Keratinocyte (primary cell): Measurements from ENCODE around the gene OLIG1. TPM values are rescaled to one million over a fixed set of nuclear protein-coding genes. Genes with fewer than 3 reads are reported as not detected.

Experiments
- DNase-seq: peaks from one replicate; pipeline ENCODE4 v3.0.0-alpha.2; 2011; ENCODE audit warnings: low read depth, missing footprints, low spot score
- FAIRE-seq: peaks from 2 replicates; lab custom pipeline; 2011; peaks lifted over from hg19 to GRCh38; lab: Jason Lieb, UNC
- H2AFZ ChIP-seq: 2 replicates; pipeline ENCODE4 v1.6.0; 2012; ENCODE audit warnings: low read length, control low read depth, inconsistent platforms; ENCODE audit not compliant: control insufficient read depth
- H3K27ac ChIP-seq: 2 replicates; pipeline ENCODE4 v1.5.1; 2011; ENCODE audit warnings: low read length; ENCODE audit not compliant: control insufficient read depth, insufficient read depth
- H3K27me3 ChIP-seq: 3 replicates; pipeline ENCODE4 v1.6.0; 2011; ENCODE audit warnings: low read length; ENCODE audit not compliant: control insufficient read depth, insufficient read depth; ENCODE audit errors: extremely low read depth
- H3K36me3 ChIP-seq, 2 experiments: 2 replicates in 1 of 2; 3 replicates in 1 of 2; pipeline ENCODE4 v1.5.1; 2011; ENCODE audit warnings: low read length in 2 of 2, mild to moderate bottlenecking in 1 of 2; ENCODE audit not compliant: control insufficient read depth in 2 of 2, insufficient read depth in 2 of 2; ENCODE audit errors: extremely low read depth in 1 of 2
- H3K4me1 ChIP-seq: 3 replicates; pipeline ENCODE4 v1.5.1; 2011; ENCODE audit warnings: low read length; ENCODE audit not compliant: control insufficient read depth, insufficient read depth; ENCODE audit errors: extremely low read depth
- H3K4me2 ChIP-seq: 3 replicates; pipeline ENCODE4 v1.6.0; 2011; ENCODE audit warnings: low read depth, low read length; ENCODE audit not compliant: control insufficient read depth, insufficient read depth; ENCODE audit errors: extremely low read depth
- H3K4me3 ChIP-seq, 3 experiments: fragments of 200-600 bp in 1 of 3; sonication (generic) in 1 of 3; 2 replicates in 2 of 3; 3 replicates in 1 of 3; pipeline ENCODE4 v1.5.1; 2011 to 2016; ENCODE audit warnings: low read length in 3 of 3, mild to moderate bottlenecking in 3 of 3, control low read depth in 2 of 3, inconsistent platforms in 1 of 3, low read depth in 1 of 3, mixed read lengths in 1 of 3, mixed run types in 1 of 3, moderate library complexity in 1 of 3; ENCODE audit not compliant: control insufficient read depth in 2 of 3, insufficient read depth in 2 of 3; ENCODE audit errors: extremely low read depth in 1 of 3
- H3K79me2 ChIP-seq: 2 replicates; pipeline ENCODE4 v1.6.0; 2012; ENCODE audit warnings: low read length; ENCODE audit not compliant: control insufficient read depth, insufficient read depth
- H3K9ac ChIP-seq: 3 replicates; pipeline ENCODE4 v1.6.0; 2011; ENCODE audit warnings: low read length; ENCODE audit not compliant: control insufficient read depth, insufficient read depth; ENCODE audit errors: extremely low read depth
- H3K9me1 ChIP-seq: 3 replicates; pipeline ENCODE4 v1.6.0; 2011; ENCODE audit warnings: low read length; ENCODE audit not compliant: control insufficient read depth, insufficient read depth; ENCODE audit errors: extremely low read depth
- H3K9me3 ChIP-seq: 2 replicates; pipeline ENCODE4 v1.5.1; 2012; ENCODE audit warnings: low read depth, low read length; ENCODE audit not compliant: control insufficient read depth
- H4K20me1 ChIP-seq: 3 replicates; pipeline ENCODE4 v1.6.0; 2011; ENCODE audit warnings: low read length; ENCODE audit not compliant: control insufficient read depth, insufficient read depth; ENCODE audit errors: extremely low read depth
- EZH2 ChIP-seq: IDR thresholded peaks from one replicate; pipeline ENCODE4 v1.6.1; 2012; ENCODE audit warnings: inconsistent platforms, mild to moderate bottlenecking, low read length, moderate library complexity
- dilution Hi-C: fragments of 300-500 bp; cut with MboI; formaldehyde crosslinking; loops from one replicate; pipeline ENCODE4 v1.7.0; 2020; ENCODE audit warnings: low sequenced_read_pairs; ENCODE audit not compliant: extremely low pct_ligation_motif_present
- polyA plus RNA-seq, 5 experiments: library from polyadenylated mRNA; depleted of rRNA in 3 of 5; stranded (reverse) in 3 of 5; stranded (forward) in 1 of 5; unstranded in 1 of 5; fragments of >200 nt; gene quantifications; 1 replicate in 1 of 5; 2 replicates in 3 of 5; 3 replicates in 1 of 5; pipeline versions ENCODE4 v1.2.1 to v1.2.3, GENCODE V29; 2011 to 2012; ENCODE audit warnings: missing spikeins in 2 of 5, low read depth in 1 of 5, low replicate concordance in 1 of 5
- TF ChIP-seq, protein P1 (sequence below), 3 experiments: IDR thresholded peaks in 1 of 3; conservative IDR thresholded peaks in 1 of 3; optimal IDR thresholded peaks in 1 of 3; 2 replicates in 2 of 3; 3 replicates in 1 of 3; pipeline versions ENCODE3 to v1.5.1; 2011; ENCODE audit warnings: low read length in 3 of 3, mild to moderate bottlenecking in 3 of 3, moderate library complexity in 2 of 3, control low read depth in 1 of 3, inconsistent platforms in 1 of 3; ENCODE audit not compliant: insufficient read depth in 2 of 3; ENCODE audit errors: extremely low read depth in 1 of 3

The OLIG1 gene
- polyA plus RNA-seq, 1 donor (not counting 4 experiments of a cell fraction or from before 2014, with no cell fraction given) = not detected

DNA sequence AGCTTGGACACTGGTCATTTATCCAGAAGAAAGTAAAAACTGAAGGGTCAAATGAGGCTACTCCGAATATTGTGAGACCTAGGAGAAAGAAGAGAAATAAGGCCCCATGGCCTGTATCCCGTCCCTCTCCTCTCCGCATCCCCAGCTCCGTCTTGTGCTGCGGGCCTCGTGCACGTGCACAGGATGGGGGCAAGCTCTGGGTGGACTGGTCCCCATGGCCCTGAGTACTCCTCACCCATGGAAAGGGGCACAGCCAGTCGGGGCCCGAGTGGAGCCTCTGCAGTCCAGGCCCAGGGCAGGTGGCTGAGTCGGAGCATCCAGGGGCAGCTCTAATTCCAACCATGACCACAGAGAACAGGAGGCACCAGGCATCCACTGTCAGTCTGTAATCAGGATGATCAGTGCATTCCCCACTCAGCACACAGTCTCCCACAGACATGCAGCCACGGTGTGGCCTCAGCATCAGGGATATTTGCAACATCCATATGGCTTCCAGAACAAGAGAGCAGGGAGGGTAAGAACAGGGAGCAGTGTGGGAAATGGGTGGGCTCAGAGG is 12.5 kb upstream of the OLIG1 start:
- Histone ChIP-seq H3K9me1 (no peaks in the 10 kb centered on the region), H3K9me3 (no peaks in the 10 kb centered on the region), H3K4me2 (no peak overlapping the region), H4K20me1 (no peaks in the 10 kb centered on the region), H3K4me3 (no peak overlapping the region), H3K27me3 (peaks cover 8% of the 10 kb centered on the region), H3K79me2 (no peaks in the 10 kb centered on the region), H3K4me1 (no peaks in the 10 kb centered on the region), H3K27ac (no peak overlapping the region), H3K36me3 (no peaks in the 10 kb centered on the region), H2AFZ (no peak overlapping the region), H3K9ac (no peak overlapping the region)
- TF ChIP-seq, protein P1, sequence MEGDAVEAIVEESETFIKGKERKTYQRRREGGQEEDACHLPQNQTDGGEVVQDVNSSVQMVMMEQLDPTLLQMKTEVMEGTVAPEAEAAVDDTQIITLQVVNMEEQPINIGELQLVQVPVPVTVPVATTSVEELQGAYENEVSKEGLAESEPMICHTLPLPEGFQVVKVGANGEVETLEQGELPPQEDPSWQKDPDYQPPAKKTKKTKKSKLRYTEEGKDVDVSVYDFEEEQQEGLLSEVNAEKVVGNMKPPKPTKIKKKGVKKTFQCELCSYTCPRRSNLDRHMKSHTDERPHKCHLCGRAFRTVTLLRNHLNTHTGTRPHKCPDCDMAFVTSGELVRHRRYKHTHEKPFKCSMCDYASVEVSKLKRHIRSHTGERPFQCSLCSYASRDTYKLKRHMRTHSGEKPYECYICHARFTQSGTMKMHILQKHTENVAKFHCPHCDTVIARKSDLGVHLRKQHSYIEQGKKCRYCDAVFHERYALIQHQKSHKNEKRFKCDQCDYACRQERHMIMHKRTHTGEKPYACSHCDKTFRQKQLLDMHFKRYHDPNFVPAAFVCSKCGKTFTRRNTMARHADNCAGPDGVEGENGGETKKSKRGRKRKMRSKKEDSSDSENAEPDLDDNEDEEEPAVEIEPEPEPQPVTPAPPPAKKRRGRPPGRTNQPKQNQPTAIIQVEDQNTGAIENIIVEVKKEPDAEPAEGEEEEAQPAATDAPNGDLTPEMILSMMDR (optimal IDR thresholded peaks at IDR 0.05 in 1 of 3, IDR thresholded peaks at IDR 0.05 in 1 of 3, conservative IDR thresholded peaks at IDR 0.05 in 1 of 3; ENCODE audit: extremely low read depth in 1 of 3, insufficient read depth in 2 of 3, low read length in 3 of 3) = no peak
- no peak for TF ChIP-seq EZH2
- no peak for DNase-seq
- dilution Hi-C loops = no loop called here
- no peak for FAIRE-seq

DNA sequence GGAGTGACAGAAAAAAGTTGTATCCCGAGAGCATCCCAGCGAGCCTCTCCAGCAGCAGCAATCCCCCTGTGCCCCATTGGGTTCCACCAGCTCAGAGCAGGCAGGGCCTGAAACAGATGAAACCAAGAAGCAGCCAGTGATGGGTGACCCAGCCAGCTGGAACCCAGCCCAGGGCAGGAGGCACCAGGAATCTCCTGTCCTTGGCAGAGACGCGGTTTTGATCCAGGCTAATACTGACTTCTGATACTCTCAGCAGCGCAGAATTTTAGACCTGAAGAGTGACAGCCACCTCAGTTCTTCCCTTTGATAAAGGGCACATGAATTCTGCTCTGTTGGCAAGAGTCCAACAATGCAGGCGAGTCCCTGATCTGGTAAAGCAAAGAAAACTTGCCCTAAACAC is 11.4 kb upstream of the OLIG1 start:
- Histone ChIP-seq H3K27ac (no peak overlapping the region), H2AFZ (no peak overlapping the region), H3K4me2 (no peak overlapping the region), H3K9ac (no peak overlapping the region), H3K9me1 (no peaks in the 10 kb centered on the region), H3K79me2 (no peaks in the 10 kb centered on the region), H3K27me3 (peaks cover 8% of the 10 kb centered on the region), H3K4me1 (no peaks in the 10 kb centered on the region), H3K4me3 (no peak overlapping the region), H3K36me3 (no peaks in the 10 kb centered on the region), H4K20me1 (no peaks in the 10 kb centered on the region), H3K9me3 (no peaks in the 10 kb centered on the region)
- DNase-seq = no peak
- dilution Hi-C loops = no loop called here
- no peak for FAIRE-seq
- TF ChIP-seq EZH2 = no peak
- TF ChIP-seq, protein P1 (optimal IDR thresholded peaks at IDR 0.05 in 1 of 3, IDR thresholded peaks at IDR 0.05 in 1 of 3, conservative IDR thresholded peaks at IDR 0.05 in 1 of 3; ENCODE audit: extremely low read depth in 1 of 3, insufficient read depth in 2 of 3, low read length in 3 of 3) = no peak
